Naive thymus-derived CD8-positive, alpha-beta T cell (primary cell): ENCODE results near the gene ICA1. TPM values are rescaled to one million over a fixed set of nuclear protein-coding genes. Genes with fewer than 3 reads are reported as not detected.

Experiments used
- ATAC-seq, 2 donors: fragments of 150-1000 bp; cut with Tn5 transposase in 1 of 2; sonication (Bioruptor Pico), chemical (Tn5 transposase) in 1 of 2; 1 replicate in 1 of 2; 2 replicates in 1 of 2; pipeline ENCODE4 v1.10.0; 2021; ENCODE audit warnings: mild to moderate bottlenecking in 2 of 2, moderate library complexity in 2 of 2
- POLR2A ChIA-PET: fragments of 350-600 bp; sonication (Branson Sonifier 250); formaldehyde crosslinking; loops from one replicate; lab custom pipeline; 2021; ENCODE audit warnings: antibody characterized with exemption; lab: Charles Lee
- DNase-seq, 10 donors: peaks; one replicate each; pipeline versions ENCODE4 v3.0.0 to v3.0.0-alpha.2; 2020 to 2022
- H3K27ac Mint-ChIP-seq, 10 donors: one replicate each; pipeline ENCODE4 v1.8.0; 2020 to 2022; ENCODE audit warnings: mild to moderate bottlenecking in 10 of 10, mixed read lengths in 10 of 10, moderate library complexity in 4 of 10, inconsistent platforms in 1 of 10
- H3K27me3 Mint-ChIP-seq, 5 donors: one replicate each; pipeline ENCODE4 v1.8.0; 2021 to 2022; ENCODE audit warnings: mixed read lengths in 5 of 5
- H3K36me3 Mint-ChIP-seq, 3 donors: one replicate each; pipeline ENCODE4 v1.8.0; 2020 to 2022; ENCODE audit warnings: mixed read lengths in 3 of 3, mild to moderate bottlenecking in 2 of 3, inconsistent platforms in 1 of 3
- H3K4me1 Mint-ChIP-seq, 4 donors: one replicate each; pipeline ENCODE4 v1.8.0; 2021 to 2022; ENCODE audit warnings: mixed read lengths in 4 of 4
- H3K4me3 Mint-ChIP-seq, 10 donors: one replicate each; pipeline ENCODE4 v1.8.0; 2020 to 2022; ENCODE audit warnings: mild to moderate bottlenecking in 10 of 10, mixed read lengths in 10 of 10, moderate library complexity in 6 of 10, inconsistent platforms in 1 of 10
- H3K9me3 Mint-ChIP-seq, 9 donors: one replicate each; pipeline ENCODE4 v1.8.0; 2020 to 2022; ENCODE audit warnings: mixed read lengths in 9 of 9, mild to moderate bottlenecking in 3 of 9, inconsistent platforms in 1 of 9, moderate library complexity in 1 of 9
- polyA plus RNA-seq, 3 donors: library from polyadenylated mRNA; unstranded; fragments of 300-500 nt; fragmentation: Illumina TruSeq; gene quantifications; one replicate each; pipeline ENCODE4 v1.2.3, GENCODE V29; 2021
- total RNA-seq, 8 experiments: library from RNA in 2 of 8; stranded (reverse) in 2 of 8; gene quantifications; one replicate each; pipeline ENCODE4 v1.2.3 and lab custom pipeline; 2021 to 2026

The ICA1 gene
- total and polyA plus RNA-seq, 5 experiments from 2014 or later = 0.71 to 1.3 (median 1.1) TPM; not detected in 1

DNA sequence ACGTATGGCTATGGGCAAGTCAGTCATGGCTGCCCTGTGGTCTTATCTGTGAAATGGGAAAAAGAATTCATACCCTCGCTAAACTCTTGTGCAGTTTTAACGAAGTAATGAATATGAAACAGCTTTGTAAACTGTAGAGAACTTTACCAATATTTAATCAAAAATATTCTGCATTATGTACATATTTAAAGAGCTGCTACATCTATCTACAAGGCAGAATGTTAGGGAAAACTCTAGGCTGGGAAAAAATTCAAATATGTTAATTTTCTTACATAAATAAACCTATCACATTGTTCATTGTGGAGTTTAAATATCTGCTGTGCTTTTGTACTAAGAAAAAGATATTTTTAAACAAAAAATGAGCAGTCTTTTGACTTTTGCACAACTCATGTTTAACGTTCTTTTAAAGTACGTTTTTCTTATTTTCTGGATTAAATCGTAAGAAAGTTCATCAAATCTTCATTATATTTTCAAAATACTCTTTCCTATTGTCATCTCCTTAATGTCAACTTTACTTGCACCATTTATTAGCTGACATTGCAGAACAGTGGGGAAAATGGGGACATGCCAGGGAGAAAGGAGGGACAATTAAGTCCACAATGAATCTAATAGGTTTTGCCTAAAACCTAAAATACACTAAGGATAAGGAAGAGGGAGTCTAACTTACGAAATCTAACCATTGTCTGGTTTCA lies 57.5 kb downstream of the ICA1 start:
- Mint-ChIP-seq H3K36me3 (no peaks in the 10 kb centered on the region), H3K4me1 (peaks cover 0 to 6% (median 0%) of the 10 kb centered on the region in 4 donors), H3K9me3 (no peaks in the 10 kb centered on the region), H3K4me3 (no peak overlapping the region), H3K27ac (peak overlapping the region in 1 of 10 donors; percentile 27), H3K27me3 (peaks cover 0 to 1% (median 1%) of the 10 kb centered on the region in 5 donors)
- DNase-seq (no peak), ATAC-seq (no peak)
- POLR2A ChIA-PET = no interaction called here

DNA sequence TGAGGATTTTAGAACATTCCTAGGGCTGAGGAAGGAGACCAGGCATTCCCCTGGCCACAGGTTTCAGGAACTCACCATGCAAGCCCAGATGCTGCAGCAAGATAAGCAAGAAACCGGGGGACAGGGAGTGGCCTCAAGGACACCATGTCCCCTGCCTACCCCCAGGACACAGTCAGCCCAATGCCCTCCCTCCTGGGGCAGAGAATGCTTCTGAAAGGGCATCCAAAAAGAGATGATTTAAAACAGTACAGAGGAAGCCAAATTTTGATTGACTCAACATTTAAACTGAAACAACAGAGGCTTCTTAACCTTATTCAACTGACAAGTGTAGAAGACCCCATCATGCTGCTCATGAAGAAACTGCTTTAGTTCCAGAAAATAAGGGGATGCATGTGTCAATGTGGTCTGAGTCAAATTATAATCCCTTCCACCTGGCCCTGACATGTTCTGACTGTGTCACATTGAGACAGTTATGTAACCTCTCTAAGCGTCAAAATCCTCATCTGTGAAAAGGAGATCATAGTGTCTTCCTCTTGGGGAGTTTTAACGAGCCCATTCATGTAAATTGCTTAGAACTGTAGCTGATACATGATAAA lies 60.0 kb downstream of the ICA1 start:
- Mint-ChIP-seq H3K27me3 (peaks cover 0 to 1% (median 1%) of the 10 kb centered on the region in 5 donors), H3K4me1 (peaks cover 7 to 23% (median 16%) of the 10 kb centered on the region in 4 donors), H3K27ac (peak overlapping the region in 1 of 10 donors; percentile 43), H3K4me3 (no peak overlapping the region), H3K36me3 (no peaks in the 10 kb centered on the region), H3K9me3 (no peaks in the 10 kb centered on the region)
- ATAC-seq (no peak), DNase-seq (no peak)
- POLR2A ChIA-PET = no interaction called here

DNA sequence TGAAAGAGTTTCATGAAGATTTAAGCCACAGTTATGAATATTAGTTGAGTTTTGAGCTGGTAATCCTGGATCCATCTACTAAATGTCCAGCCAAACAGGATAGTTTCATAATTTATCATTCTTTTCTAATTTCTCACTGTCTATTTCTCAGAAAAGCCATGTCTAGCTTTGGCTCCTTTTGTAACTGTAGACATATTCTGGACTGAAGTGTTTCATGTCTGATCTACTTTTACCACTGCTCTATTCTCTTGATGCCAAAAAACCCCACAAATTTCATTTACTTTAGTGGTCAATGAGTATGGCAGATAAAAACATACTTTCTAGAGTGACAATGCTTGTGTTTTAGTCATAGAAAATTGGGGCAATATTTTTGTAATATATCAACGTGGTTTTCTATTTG lies 61.2 kb downstream of the ICA1 start:
- Mint-ChIP-seq H3K4me1 (peaks cover 10 to 23% (median 19%) of the 10 kb centered on the region in 4 donors), H3K9me3 (no peaks in the 10 kb centered on the region), H3K27me3 (peaks cover 0 to 1% (median 0%) of the 10 kb centered on the region in 5 donors), H3K27ac (peak overlapping the region in 1 of 10 donors; percentile 25), H3K4me3 (no peak overlapping the region), H3K36me3 (no peaks in the 10 kb centered on the region)
- no peak for ATAC-seq
- POLR2A ChIA-PET = no interaction called here
- DNase-seq = no peak

DNA sequence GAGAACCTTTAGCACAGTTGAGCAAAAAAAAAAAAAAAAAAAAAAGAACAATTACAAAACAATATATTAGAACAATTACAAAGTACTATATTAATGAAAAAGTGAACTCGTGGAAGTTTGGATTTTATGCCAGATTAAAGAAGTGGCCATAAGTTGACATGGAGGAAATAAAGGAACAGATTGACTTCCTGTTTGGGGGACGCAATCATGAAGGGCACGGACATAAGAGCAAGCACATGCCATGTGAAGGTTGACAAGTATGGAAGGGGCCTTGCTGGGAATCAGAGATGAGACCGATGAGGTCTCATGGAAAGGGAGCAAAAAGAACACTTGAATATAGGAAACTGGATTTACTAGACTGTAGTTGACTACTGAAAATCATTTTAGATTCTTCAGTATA lies 61.7 kb downstream of the ICA1 start:
- ATAC-seq (no peak), DNase-seq (no peak)
- no peak overlapping the region for H3K27ac Mint-ChIP-seq
- peaks cover 10 to 23% (median 19%) of the 10 kb centered on the region in 4 donors for H3K4me1 Mint-ChIP-seq
- no peaks in the 10 kb centered on the region for H3K9me3 Mint-ChIP-seq
- H3K4me3 Mint-ChIP-seq = no peak overlapping the region
- no peaks in the 10 kb centered on the region for H3K36me3 Mint-ChIP-seq
- H3K27me3 Mint-ChIP-seq = peaks cover 0 to 1% (median 0%) of the 10 kb centered on the region in 5 donors
- POLR2A ChIA-PET = no interaction called here

DNA sequence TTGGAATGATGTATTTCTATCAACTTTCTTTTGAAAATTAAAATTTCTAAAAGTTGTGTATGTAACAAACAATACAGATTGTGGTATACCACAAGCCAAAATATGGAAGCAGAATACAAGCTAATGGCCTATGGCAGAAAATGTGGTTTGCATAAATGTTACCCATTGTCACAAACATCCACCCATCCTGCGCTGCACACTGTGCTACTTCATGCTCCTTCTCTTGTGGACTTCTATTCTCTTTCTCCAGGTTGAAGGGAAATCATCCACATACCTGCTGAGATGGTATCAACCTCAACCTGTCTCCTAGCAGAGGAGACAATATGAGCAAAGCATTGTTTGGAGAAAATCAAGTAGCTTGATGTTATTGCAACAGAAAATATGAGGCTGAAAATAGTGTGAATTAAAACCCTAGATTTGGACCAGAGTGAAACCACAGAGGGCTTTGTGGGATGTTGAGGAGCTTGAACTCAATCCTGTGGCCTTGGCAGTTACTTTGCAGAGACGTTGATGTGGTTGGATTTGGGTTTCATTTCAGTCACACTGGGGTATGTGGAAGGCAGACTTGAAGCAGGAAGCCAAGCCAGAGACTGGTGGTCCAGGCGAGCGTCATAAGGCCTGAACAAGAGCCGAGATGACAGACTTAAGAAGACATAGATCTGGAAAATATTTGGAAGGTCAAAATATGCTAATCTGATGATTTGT lies 63.8 kb downstream of the ICA1 start:
- peak in 6 of 10 donors; percentile 2 to 67 (median 45) for DNase-seq
- no peaks in the 10 kb centered on the region for H3K36me3 Mint-ChIP-seq
- H3K4me1 Mint-ChIP-seq = peaks cover 10 to 23% (median 19%) of the 10 kb centered on the region in 4 donors
- H3K27me3 Mint-ChIP-seq = peaks cover 0 to 6% (median 0%) of the 10 kb centered on the region in 5 donors
- POLR2A ChIA-PET = interaction anchor here (0.7 to 1.5 kb wide), 4 partner anchors 229 to 555 kb away, joined by 3 read pairs; partner anchors contain the start of gene GLCCI1
- H3K9me3 Mint-ChIP-seq = no peaks in the 10 kb centered on the region
- ATAC-seq = peak; percentile 61 to 88
- H3K4me3 Mint-ChIP-seq = peak overlapping the region in 4 of 10 donors; percentile 1 to 49 (median 12)
- peak overlapping the region in 6 of 10 donors; percentile 2 to 72 (median 30) for H3K27ac Mint-ChIP-seq

DNA sequence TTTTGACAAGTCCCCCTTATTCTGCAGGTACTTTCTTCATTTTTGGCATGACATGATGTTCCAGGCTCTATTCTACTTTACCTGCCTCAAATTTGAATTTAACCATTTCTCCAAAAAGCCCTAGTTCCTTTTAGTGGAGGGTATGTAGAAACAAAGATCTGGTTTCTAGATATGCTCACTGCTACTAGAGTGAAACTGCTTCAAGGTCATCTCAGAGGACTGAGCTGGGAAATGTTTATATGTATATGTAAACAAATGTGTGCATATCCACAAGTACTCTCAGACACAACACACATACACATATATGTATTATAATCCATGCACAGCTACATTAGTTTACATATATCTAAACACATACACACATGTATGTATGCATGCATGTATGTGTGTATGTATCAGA lies 69.1 kb downstream of the ICA1 start:
- DNase-seq = no peak
- H3K4me3 Mint-ChIP-seq = no peak overlapping the region
- peaks cover 5 to 14% (median 9%) of the 10 kb centered on the region in 4 donors for H3K4me1 Mint-ChIP-seq

DNA sequence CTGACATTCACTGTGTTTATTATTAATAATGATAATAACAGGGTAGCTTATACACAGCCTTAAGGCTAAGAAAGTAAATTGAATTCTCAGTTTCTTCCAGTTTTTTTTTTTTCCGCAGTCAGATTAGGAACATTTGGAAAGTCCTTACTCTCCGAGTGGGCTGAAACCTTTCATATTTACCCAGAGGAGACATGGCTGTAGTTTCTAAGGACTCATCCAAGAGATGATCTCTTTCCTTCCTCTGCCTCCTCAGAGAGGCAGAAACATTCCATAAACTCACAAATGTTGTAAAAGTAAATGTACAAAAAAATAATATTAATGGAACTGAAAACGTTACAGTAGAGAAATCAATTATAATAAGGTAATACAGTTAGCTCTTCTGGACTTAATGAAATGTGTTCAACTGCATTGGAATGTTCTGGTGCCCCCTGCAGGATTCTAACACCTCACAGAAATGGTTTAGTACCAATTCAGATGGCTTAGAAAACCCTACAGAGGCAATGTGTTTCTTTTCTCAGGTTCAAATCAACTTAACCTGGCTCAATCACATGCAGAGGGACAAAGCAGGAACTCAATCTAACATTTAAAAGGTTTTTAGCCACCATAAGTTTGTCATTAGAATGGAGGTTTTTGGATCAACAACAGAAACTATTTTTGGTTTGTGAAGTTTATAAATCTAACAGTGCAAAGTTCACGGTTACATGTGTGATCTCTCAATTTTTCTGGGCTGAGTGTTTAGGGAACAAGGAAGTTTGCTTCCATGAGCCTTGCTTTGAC lies 71.7 kb downstream of the ICA1 start:
- POLR2A ChIA-PET = interaction anchor here (0.7 to 1.8 kb wide), 6 partner anchors 58 to 509 kb away, joined by 3 to 7 read pairs (median 4); partner anchors contain the start of gene GLCCI1
- H3K36me3 Mint-ChIP-seq = no peaks in the 10 kb centered on the region
- peak; percentile 20 to 82 (median 64) for DNase-seq
- H3K27me3 Mint-ChIP-seq = peaks cover 0 to 9% (median 0%) of the 10 kb centered on the region in 5 donors
- peaks cover 10 to 20% (median 13%) of the 10 kb centered on the region in 4 donors for H3K4me1 Mint-ChIP-seq
- peak overlapping the region in 1 of 10 donors; percentile 7 for H3K27ac Mint-ChIP-seq
- no peak overlapping the region for H3K4me3 Mint-ChIP-seq
- H3K9me3 Mint-ChIP-seq = no peaks in the 10 kb centered on the region
- ATAC-seq = peak; percentile 79 to 94

More for the DNA sequence above, 69.1 kb downstream of the ICA1 start:
- no peak for ATAC-seq
- no peaks in the 10 kb centered on the region for H3K36me3 Mint-ChIP-seq
- peaks cover 0 to 9% (median 0%) of the 10 kb centered on the region in 5 donors for H3K27me3 Mint-ChIP-seq
- peak overlapping the region in 1 of 10 donors; percentile 7 for H3K27ac Mint-ChIP-seq
- H3K9me3 Mint-ChIP-seq = no peaks in the 10 kb centered on the region
- POLR2A ChIA-PET = no interaction called here

DNA sequence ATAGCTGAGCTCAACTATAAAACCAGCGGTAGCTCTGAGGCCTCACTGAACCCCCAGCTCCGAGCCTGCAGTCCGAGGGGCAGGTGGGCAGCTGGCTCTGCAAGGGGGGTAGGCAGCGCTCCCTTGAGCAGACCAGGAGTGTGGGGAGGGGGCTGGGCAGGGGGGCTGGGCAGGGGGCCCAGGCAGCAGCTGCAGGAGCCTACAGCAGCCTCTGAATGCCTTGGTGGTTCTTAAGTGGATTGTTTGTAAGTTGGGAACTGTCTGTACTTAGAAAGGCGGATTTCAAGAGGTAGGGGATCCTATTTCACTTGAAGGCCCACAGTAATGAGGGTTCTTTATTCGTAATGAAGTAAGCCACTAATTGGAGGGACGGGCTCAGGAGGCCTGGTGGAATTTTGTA lies 72.3 kb downstream of the ICA1 start:
- POLR2A ChIA-PET = interaction anchor here (0.7 to 1.8 kb wide), 5 partner anchors 57 to 279 kb away, joined by 3 to 7 read pairs (median 3); partner anchors contain the start of gene GLCCI1
- ATAC-seq = no peak
- no peak for DNase-seq
- H3K27ac Mint-ChIP-seq = no peak overlapping the region
- H3K27me3 Mint-ChIP-seq = peaks cover 0 to 9% (median 0%) of the 10 kb centered on the region in 5 donors
- H3K36me3 Mint-ChIP-seq = no peaks in the 10 kb centered on the region
- peaks cover 11 to 22% (median 13%) of the 10 kb centered on the region in 4 donors for H3K4me1 Mint-ChIP-seq
- H3K4me3 Mint-ChIP-seq = no peak overlapping the region
- no peaks in the 10 kb centered on the region for H3K9me3 Mint-ChIP-seq

DNA sequence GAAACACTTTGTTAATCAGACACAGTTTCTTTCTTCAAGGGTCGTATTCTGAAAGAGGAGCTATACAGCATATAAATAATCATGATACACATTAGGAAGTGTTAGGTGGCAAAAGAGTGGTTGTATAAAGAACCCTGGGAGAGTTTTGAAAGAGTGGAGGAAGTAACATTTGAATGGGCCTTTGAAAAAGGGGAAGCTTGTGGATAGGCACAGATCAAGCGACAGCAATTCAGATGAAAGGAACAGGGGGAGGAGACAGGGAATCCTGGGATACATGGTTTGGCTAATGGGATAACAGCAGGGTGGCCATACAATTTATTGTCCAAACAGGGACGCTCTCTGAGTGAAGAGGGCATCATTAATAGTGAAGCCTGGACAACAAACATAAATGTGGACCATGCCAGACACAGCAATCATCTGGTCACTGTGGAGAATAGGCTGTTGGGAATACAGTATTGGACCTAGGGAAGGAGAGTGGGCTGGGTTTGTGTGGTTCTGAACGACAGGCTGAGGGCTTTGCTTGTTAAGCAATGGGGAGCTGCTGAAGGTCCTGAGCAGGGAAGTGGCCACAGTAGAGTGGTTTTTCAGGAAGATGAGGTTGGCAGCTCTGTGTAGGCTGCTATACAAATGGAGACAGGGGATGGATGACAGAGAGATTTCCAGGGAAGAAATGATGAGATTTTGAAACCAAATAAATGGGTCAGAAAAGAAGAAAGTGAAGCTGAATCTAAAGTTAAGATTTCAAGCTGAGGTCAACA lies 75.9 kb downstream of the ICA1 start:
- ATAC-seq = no peak
- POLR2A ChIA-PET = interaction anchor here (0.6 kb wide), 1 partner anchor 29 kb away, joined by 8 read pairs; no protein-coding TSS in a partner anchor

DNA sequence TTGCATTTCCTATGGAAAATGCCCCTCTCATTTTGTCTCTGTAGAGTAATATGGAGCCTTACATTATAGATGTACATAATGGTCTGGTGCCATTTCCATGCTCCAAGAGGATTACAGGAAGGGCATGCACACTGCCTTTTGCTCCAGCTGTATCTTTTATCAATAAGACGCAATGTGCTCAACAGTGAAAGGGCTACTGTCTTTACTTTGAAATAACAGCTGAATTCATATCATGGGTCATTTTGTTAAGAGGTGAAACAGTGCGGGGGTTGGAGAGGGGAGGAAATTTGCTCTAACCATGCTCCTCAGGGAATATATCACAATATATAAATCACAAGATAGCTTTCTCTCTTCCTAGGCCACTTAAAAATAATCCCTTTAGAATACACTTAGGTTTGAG lies 77.7 kb downstream of the ICA1 start:
- Mint-ChIP-seq H3K9me3 (no peaks in the 10 kb centered on the region), H3K4me3 (no peak overlapping the region), H3K27ac (no peak overlapping the region), H3K36me3 (no peaks in the 10 kb centered on the region), H3K4me1 (peaks cover 17 to 26% (median 18%) of the 10 kb centered on the region in 4 donors), H3K27me3 (no peaks in the 10 kb centered on the region)
- DNase-seq = no peak
- POLR2A ChIA-PET = no interaction called here
- no peak for ATAC-seq

More for the DNA sequence above, 75.9 kb downstream of the ICA1 start:
- H3K27ac Mint-ChIP-seq = peak overlapping the region in 5 of 10 donors; percentile 2 to 64 (median 20)
- DNase-seq = no peak
- H3K9me3 Mint-ChIP-seq = no peaks in the 10 kb centered on the region
- no peaks in the 10 kb centered on the region for H3K36me3 Mint-ChIP-seq
- no peak overlapping the region for H3K4me3 Mint-ChIP-seq
- H3K27me3 Mint-ChIP-seq = no peaks in the 10 kb centered on the region
- H3K4me1 Mint-ChIP-seq = peaks cover 14 to 23% (median 17%) of the 10 kb centered on the region in 4 donors

DNA sequence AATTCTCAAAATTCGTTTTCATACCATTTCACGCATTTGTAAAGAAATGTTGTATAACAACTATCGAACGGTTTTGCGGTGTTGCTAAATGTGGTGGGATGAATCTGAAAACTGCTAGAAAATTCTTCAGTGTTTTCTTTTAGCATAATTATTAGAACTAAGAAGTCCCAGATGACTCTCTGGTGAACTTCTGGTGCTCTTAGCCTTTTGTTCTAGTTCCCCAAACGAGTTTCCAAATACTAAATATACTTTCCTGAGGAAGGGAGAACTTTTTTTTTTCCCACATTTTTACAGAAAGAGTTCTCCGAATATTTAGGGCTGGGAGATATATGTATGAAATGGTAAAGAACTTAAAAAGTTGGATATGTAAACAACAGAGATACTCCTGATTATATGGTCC lies 82.5 kb downstream of the ICA1 start:
- H3K4me1 Mint-ChIP-seq = peaks cover 29 to 57% (median 52%) of the 10 kb centered on the region in 4 donors
- no peak for ATAC-seq

More for the DNA sequence above, 82.5 kb downstream of the ICA1 start:
- Mint-ChIP-seq H3K4me3 (no peak overlapping the region), H3K9me3 (no peaks in the 10 kb centered on the region), H3K36me3 (no peaks in the 10 kb centered on the region), H3K27ac (peak overlapping the region in 9 of 10 donors; percentile 35 to 98 (median 86)), H3K27me3 (no peaks in the 10 kb centered on the region)
- no peak for DNase-seq
- POLR2A ChIA-PET = interaction anchor here (2.5 kb wide), 1 partner anchor 54 kb away, joined by 9 read pairs; no protein-coding TSS in a partner anchor
